SJSA1 (cell line): ENCODE results near the gene HMGCS2. TPM values are rescaled to one million over a fixed set of nuclear protein-coding genes. Genes with fewer than 3 reads are reported as not detected.
"Not testable (repeated sequence)": the region's sequence is repeated elsewhere in the genome, so short reads cannot be mapped to it uniquely, and the experiment has no call there.

Source experiments
- DNase-seq, 2 experiments: peaks; one replicate each; pipeline ENCODE4 v3.0.0-alpha.2; 2015 to 2020; ENCODE audit warnings: low spot score in 2 of 2, low read depth in 1 of 2
- H3K27ac ChIP-seq: fragments of 250-450 bp; sonication (Bioruptor Pico); 2 replicates; pipeline ENCODE4 v1.5.1; 2020; ENCODE audit warnings: mild to moderate bottlenecking, moderate library complexity
- H3K27me3 ChIP-seq: fragments of 250-450 bp; sonication (Bioruptor Pico); replicated peaks from 2 replicates; pipeline ENCODE4 v1.5.1; 2020; ENCODE audit warnings: mild to moderate bottlenecking, moderate library complexity
- H3K36me3 ChIP-seq: fragments of 250-450 bp; sonication (Bioruptor Pico); 2 replicates; pipeline ENCODE4 v1.5.1; 2020; ENCODE audit warnings: mild to moderate bottlenecking
- H3K4me1 ChIP-seq: fragments of 250-450 bp; sonication (Bioruptor Pico); replicated peaks from 2 replicates; pipeline ENCODE4 v1.6.1; 2021; ENCODE audit warnings: mild to moderate bottlenecking
- H3K4me3 ChIP-seq: fragments of 250-450 bp; sonication (Bioruptor Pico); 2 replicates; pipeline ENCODE4 v1.5.1; 2020; ENCODE audit warnings: mild to moderate bottlenecking
- H3K9me3 ChIP-seq: fragments of 250-450 bp; sonication (Bioruptor Pico); replicated peaks from 2 replicates; pipeline ENCODE4 v1.5.1; 2020; ENCODE audit warnings: mild to moderate bottlenecking
- total RNA-seq: library from RNA; depleted of rRNA; stranded (reverse); fragments of >200 nt; shearing (Covaris generic); gene quantifications from 2 replicates; pipeline ENCODE4 v1.2.3, GENCODE V29; 2014

HMGCS2 gene
- total RNA-seq, 1 experiment from 2014 or later, result not detected

DNA sequence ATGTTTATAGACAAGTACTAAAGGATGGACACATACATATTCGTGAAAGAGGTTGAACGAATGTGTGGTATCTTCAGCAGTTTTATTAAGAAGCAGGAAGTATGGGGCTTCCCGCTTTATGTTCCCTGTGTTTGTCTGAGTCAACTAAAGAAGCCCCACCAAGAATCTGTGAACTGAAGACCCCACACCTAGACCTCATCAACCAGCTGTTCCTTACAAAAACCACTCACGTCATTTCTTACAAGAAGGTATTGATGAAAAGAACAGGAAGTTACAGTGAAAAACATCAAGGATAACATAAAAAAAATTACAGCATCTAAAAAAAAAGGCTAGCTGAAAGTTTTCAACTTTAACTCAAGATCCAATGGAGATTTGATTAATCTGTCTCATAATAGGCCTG is 30.3 kb upstream of the HMGCS2 start:
- H3K36me3 ChIP-seq, result no peaks in the 10 kb centered on the region
- no peaks in the 10 kb centered on the region for H3K9me3 ChIP-seq
- no peaks in the 10 kb centered on the region for H3K27me3 ChIP-seq
- H3K4me3 ChIP-seq, result no peak overlapping the region
- no peak for DNase-seq
- H3K27ac ChIP-seq, result no peak overlapping the region
- H3K4me1 ChIP-seq, result no peaks in the 10 kb centered on the region

GRCh38 chr1:119797606-119798005 is 28.9 kb upstream of the HMGCS2 start:
- H3K4me1 ChIP-seq, result no peaks in the 10 kb centered on the region
- H3K27me3 ChIP-seq, result no peaks in the 10 kb centered on the region
- no peaks in the 10 kb centered on the region for H3K36me3 ChIP-seq
- no peak overlapping the region for H3K27ac ChIP-seq
- DNase-seq, result no peak
- H3K9me3 ChIP-seq, result no peaks in the 10 kb centered on the region
- H3K4me3 ChIP-seq, result no peak overlapping the region

DNA sequence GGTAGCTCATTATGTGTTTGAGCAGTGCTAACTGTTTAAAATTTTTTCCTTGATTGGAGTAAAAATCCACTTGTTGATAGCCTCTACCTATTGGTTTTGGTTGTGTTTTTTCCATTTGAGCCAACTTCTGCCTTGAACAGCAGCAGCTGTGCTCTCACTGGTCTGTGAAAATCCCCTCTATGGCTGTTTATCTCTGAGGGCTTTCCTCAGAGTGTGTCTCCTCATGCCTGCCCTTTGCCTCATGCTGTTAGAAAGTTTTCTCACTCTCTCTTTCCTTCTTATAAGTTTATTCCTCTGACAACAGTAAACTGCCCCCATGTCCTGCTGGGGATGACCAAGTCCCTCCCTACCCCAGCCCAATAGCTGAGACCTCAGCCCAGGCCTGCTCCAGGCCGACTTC is 28.5 kb upstream of the HMGCS2 start:
- Histone ChIP-seq H3K4me1 (no peaks in the 10 kb centered on the region), H3K4me3 (no peak overlapping the region), H3K9me3 (no peaks in the 10 kb centered on the region), H3K36me3 (no peaks in the 10 kb centered on the region), H3K27ac (no peak overlapping the region), H3K27me3 (no peaks in the 10 kb centered on the region)
- DNase-seq, result no peak

GRCh38 chr1:119795261-119796200 is 26.8 kb upstream of the HMGCS2 start:
- no peaks in the 10 kb centered on the region for H3K27me3 ChIP-seq
- H3K4me1 ChIP-seq, result 0 out of 2 replicates have a peak, but pooled peaks cover 2% of the 10 kb centered on the region
- no peak overlapping the region for H3K27ac ChIP-seq
- H3K36me3 ChIP-seq, result no peaks in the 10 kb centered on the region
- H3K9me3 ChIP-seq, result no peaks in the 10 kb centered on the region
- no peak overlapping the region for H3K4me3 ChIP-seq
- DNase-seq, result no peak

DNA sequence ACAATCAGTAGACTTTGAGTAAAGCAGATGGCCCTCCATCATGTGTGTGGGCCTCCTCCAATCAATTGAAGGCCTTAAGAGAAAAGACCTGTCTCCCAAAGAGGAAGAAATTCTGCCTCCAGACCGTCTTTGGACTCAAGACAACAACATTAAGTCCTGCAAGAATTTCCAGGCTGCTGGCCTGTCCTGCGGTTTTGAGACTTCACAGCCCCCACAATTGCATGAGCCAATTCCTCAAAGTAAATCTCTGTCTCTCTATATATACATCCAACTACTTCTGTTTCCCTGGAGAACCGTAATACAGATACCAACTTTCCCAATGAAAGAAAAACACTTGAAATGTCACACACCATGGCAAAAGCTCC is 26.2 kb upstream of the HMGCS2 start:
- no peaks in the 10 kb centered on the region for H3K9me3 ChIP-seq
- no peak overlapping the region for H3K27ac ChIP-seq
- H3K27me3 ChIP-seq, result no peaks in the 10 kb centered on the region
- 0 out of 2 replicates have a peak, but pooled peaks cover 4% of the 10 kb centered on the region for H3K4me1 ChIP-seq
- H3K4me3 ChIP-seq, result no peak overlapping the region
- H3K36me3 ChIP-seq, result no peaks in the 10 kb centered on the region
- DNase-seq, result no peak

DNA sequence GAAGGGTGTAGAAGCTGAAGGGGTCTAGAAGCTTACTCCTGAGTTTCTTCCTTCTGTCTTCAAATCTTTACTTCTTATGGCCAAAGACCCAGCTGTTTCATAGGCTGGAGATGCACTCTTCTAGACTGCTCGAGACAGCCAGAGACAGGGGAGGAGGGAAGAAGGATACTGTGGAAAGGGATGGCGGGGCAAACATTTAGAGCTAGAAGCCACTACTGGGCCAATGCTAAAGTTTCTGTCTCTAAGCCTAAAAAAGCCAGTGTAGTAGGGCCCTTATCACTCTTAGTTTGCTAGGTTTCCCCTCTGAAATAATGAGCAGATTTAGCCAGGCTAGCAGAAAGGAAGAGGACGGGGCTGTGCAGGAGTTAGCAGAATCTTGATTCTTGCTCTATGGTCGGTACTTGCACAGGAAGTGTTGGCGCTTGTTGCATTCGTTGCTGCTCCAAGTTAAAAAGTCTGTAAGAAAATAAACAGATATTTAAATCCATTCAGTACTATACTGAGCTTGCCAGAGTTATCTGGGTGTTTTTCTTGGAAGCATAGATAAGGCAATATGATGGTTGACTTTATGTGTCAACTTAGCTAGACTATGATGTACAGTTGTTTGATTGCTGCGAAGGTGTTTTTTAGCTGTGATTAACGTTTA is 25.6 kb upstream of the HMGCS2 start:
- Histone ChIP-seq H3K9me3 (no peaks in the 10 kb centered on the region), H3K36me3 (no peaks in the 10 kb centered on the region), H3K4me3 (no peak overlapping the region), H3K27me3 (no peaks in the 10 kb centered on the region), H3K4me1 (0 out of 2 replicates have a peak, but pooled peaks cover 4% of the 10 kb centered on the region), H3K27ac (no peak overlapping the region)
- DNase-seq, result no peak

- H3K27ac ChIP-seq, result no peak overlapping the region
- H3K4me3 ChIP-seq, result no peak overlapping the region
- no peaks in the 10 kb centered on the region for H3K9me3 ChIP-seq
- H3K36me3 ChIP-seq, result no peaks in the 10 kb centered on the region
- H3K27me3 ChIP-seq, result no peaks in the 10 kb centered on the region
- DNase-seq, result no peak
- H3K4me1 ChIP-seq, result peaks cover 14% of the 10 kb centered on the region
These were observed 22.7 kb upstream of the HMGCS2 start for GRCh38 chr1:119791377-119791776.

DNA sequence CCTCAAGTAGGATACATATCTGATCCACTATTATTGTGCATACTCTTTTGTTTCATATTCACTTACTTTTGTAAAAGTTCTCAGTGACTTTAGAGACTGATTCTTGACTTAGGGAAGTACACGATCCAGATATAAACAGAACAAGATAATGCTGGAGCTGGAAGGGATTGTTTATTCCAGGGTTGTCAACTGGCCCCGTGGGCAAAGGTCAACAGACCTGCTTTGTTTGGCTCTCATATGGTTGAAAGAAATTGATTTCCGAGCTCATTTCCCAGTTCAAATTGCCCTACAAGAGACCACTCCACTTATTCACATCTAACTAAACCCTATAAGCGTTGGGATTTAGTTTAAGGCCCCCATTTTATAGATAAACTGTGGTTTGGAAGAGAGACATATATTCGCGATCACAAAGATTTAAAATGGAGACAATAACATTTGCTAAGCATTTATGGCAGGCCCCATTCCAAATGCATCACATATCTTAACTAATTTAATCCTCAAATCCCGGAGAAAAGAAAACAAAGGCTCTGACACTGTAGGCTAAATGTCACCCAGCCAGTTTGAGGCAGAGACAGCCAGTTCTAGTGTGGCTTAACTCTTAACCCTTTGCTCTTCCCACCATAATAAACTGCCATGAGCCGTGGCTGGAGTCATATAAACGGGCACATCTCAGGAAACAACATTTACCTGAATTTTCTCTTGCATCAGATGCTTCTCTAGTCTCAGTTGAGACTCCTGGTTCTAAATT is 21.9 kb upstream of the HMGCS2 start:
- no peak for DNase-seq
- Histone ChIP-seq H3K4me1 (peaks cover 14% of the 10 kb centered on the region), H3K9me3 (no peaks in the 10 kb centered on the region), H3K36me3 (no peaks in the 10 kb centered on the region), H3K4me3 (no peak overlapping the region), H3K27me3 (no peaks in the 10 kb centered on the region), H3K27ac (no peak overlapping the region)

GRCh38 chr1:119787776-119788175 is 19.1 kb upstream of the HMGCS2 start:
- Histone ChIP-seq H3K4me3 (no peak overlapping the region), H3K27ac (no peak overlapping the region), H3K36me3 (no peaks in the 10 kb centered on the region), H3K27me3 (no peaks in the 10 kb centered on the region), H3K9me3 (no peaks in the 10 kb centered on the region), H3K4me1 (peaks cover 14% of the 10 kb centered on the region)
- peak in 1 of 2 experiments; percentile 32 for DNase-seq

GRCh38 chr1:119786473-119787050 is 17.9 kb upstream of the HMGCS2 start:
- peaks cover 14% of the 10 kb centered on the region for H3K4me1 ChIP-seq
- not testable (repeated sequence) for H3K36me3 ChIP-seq, H3K9me3 ChIP-seq, DNase-seq, H3K27me3 ChIP-seq, H3K27ac ChIP-seq, H3K4me3 ChIP-seq

- not testable (repeated sequence) for H3K4me3 ChIP-seq, DNase-seq, H3K9me3 ChIP-seq, H3K27me3 ChIP-seq, H3K36me3 ChIP-seq, H3K27ac ChIP-seq
- peaks cover 14% of the 10 kb centered on the region for H3K4me1 ChIP-seq
These were observed 17.3 kb upstream of the HMGCS2 start for GRCh38 chr1:119786046-119786445.

DNA sequence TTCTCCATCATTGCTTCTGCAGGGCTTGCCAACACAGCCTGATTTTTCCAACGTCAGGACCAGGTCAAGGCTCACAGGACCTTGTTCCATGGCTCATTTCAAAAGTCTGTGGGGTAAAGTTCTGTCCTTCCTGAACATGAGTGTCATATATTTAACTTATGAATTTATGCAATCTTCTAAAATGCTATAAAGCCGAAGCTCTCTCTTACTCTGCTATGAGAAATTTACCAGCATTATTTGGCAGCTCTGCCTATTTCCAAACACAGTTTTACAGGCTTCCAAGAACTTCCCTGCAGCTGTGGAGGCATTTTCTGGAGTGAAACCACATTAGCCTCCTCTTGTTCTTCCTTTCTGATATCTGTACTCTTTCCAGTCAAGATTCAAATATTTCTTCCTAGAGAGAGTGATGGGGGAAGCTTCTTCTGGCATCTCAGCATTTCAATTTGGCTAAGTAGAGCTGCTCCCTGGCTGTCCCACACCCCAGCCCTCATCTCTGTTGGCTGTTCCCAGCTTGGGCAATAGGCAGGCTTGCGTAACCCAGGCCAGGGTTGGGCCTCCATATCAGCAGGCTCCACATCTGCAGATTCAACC is 15.6 kb upstream of the HMGCS2 start:
- Histone ChIP-seq H3K4me1 (peaks cover 21% of the 10 kb centered on the region), H3K4me3 (no peak overlapping the region), H3K27ac (no peak overlapping the region), H3K9me3 (no peaks in the 10 kb centered on the region), H3K36me3 (no peaks in the 10 kb centered on the region), H3K27me3 (no peaks in the 10 kb centered on the region)
- DNase-seq, result no peak
